HG03108 (cell line): ENCODE measurements around the gene RSPH6A.
A peak's percentile ranks its signal among the peaks of the same experiment; 100 is the strongest.

ENCODE experiments used
- ATAC-seq: cut with Tn5 transposase; IDR thresholded peaks from one replicate; pipeline ENCODE4 v1.9.1; 2021; ENCODE audit warnings: moderate library complexity; ENCODE audit not compliant: unreplicated experiment

Gene RSPH6A

DNA sequence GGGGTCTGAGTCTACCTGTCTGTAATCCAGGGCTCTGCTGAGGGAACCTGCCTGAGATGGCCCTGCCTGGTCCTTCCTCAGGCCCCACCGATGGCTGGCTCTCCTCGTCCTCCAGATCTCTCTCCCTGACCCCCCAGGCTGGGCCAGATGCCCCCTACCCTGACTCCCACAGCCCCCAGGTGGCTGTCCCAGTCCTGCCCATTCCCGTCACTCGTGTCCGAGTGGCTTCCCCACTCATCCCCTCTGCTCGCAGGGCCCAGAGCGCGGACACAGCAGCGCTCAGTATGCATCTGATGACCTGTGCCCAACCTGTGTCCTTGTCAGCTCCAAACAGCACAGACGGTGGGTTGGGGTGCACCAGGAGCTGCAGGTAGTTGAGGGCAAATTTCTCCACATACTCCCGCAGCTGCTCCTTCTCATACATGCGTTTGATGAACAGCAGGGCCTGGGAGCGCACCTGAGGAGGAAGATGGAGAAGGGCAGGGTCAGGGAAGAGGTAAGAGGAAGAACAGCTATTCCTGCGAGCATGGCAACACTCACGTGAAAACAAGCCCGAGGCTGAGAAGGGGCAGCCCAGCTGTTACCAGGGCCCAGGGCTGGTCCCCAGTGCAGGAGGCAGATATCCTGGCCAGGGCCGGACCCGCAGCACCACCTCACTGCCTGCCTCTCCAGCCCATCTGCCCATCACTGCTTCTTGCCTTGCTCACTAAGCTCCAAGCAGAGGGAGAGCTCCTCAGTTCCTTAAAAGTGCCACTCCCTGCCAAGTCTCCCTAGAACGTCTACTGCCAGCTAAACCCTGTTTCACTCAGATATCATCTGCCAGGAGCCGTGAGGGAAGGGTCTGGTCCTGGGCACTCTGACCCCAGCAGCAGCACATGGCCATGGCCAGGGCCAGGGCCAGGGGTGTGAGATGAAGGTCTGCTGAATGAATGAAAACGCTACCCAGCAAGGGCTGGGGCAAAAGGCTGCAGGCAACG is 11.1 kb upstream of the RSPH6A start:
- no peak for ATAC-seq

DNA sequence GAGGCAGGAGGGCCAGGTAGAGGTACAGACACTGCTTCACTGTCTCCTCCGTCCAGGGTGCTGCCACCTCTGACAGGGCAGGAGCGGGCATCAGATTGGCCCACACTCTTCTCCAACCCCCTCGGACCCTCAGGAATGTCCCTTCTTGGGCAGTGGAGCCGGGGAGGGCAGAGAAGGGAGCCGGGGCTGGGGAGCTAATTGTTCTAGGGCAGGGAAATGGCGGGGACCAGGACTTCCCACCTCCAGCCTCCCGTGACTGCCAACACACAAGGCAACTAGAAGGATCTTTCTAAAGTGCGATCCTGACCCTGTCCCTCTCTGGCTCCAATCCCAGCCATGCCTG is 10.1 kb upstream of the RSPH6A start:
- no peak for ATAC-seq

DNA sequence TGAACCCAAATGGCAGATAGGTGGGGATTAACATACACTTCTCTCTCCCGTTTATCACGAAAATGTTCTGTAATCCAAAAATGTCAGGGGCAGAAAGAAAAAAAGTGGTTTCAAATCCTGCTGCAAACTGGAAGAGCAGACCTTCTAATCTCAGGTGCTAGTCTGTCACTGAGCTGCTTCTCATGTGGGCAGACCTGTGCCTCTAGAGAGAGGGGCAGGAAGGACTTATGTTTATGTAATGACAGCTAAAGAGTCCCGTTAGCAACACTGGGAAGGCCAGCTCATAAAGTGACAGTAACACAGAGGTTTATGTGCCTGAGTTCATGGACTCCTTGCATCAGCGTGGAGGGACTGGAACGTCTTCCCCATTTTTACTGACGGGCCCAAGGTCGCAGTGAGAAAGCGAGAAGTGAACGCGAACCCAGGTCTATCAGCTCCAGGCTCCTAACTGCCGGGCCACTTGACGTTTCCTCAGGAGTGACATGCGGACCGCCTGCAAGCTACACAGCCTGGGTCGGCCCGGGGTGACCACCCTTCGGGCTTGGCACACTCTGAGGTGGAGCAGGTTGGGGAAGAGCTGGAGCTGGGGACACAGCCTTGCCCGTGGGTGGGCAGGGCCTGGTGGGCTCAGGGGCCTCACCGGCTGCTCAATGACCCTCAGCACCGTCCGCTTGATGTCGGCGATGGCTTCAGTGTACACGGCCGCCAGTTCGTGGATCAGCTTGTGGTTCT is 9.6 kb upstream of the RSPH6A start:
- no peak for ATAC-seq

DNA sequence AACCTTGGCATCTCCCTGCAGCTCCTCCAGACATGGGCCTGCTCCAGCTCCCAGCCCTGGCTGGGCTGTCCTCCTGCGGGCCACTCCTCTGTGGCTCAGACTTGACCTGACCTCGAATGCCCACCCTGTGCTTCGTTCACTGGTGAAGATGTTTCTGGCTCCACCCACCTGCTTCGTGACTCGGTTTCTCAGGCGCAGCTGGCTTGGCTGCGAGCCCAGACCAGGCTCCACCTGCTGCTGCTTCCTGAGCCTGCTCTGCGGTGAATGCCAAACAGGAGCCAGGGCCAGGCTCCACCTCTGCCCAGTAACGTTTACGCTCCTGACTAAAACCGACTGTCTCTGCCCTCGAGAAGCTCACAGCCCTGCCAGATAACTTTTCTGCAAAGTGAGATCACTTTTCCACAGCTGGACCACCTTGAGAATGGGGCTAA is 8.9 kb upstream of the RSPH6A start:
- no peak for ATAC-seq

DNA sequence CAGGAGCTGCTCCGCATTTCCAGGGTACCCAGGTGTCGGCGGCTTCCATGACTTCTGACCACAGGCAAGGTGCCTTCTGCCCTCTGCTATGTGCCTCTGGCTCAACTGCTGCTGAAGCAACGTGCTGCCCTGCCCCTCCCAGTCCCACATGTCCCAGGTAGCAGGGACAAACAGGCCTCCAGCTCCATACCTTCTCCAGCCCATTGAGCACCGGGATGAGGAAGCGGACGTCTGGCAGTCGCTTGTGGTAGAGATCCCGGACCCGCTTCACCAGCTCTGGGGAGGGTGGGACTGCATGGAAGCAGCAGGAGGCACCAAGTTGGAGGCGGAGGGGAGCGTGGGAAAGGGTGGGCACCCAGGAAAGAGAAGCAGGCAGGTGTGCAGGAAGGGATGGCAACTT is 8.1 kb upstream of the RSPH6A start:
- ATAC-seq, result no peak

DNA sequence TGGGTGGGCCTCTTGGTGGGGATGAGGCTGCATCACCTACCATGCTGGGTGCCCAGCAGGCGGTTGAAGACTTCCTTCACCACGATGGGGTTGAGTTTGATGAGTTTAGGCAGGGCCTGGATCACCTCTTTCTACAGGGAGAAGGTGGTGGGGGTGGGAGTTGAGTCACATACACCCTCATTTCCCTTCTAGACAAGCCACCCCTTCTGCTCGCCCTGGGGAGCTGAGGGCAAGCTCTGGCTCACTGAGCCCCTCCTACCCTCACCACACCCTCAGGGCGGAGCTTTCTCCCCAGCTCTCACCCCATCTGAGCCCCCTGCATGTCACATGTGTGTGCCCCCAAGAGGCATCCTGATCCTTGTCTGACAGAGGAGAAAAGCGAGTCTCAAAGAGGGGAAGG is 7.6 kb upstream of the RSPH6A start:
- no peak for ATAC-seq

DNA sequence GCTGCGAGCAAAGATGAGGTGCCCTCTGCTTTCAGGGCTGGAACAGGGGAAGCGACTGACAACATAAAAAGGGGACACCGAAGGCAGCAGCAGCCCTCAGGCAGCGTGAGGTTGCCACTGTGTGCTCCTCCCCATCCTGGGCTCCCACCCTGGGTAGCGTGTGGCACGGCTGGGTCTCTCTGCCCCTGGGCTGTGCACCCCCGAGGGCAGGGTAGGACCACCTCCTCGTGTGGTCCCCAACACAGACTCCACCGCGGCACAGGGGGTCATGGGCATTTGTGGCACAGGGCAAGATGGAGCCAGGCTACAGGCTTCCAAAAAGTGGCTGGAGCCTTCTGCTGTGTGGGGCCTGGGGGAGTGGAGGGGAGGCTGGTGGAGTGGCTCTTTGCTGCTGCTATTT is 6.5 kb upstream of the RSPH6A start:
- no peak for ATAC-seq

DNA sequence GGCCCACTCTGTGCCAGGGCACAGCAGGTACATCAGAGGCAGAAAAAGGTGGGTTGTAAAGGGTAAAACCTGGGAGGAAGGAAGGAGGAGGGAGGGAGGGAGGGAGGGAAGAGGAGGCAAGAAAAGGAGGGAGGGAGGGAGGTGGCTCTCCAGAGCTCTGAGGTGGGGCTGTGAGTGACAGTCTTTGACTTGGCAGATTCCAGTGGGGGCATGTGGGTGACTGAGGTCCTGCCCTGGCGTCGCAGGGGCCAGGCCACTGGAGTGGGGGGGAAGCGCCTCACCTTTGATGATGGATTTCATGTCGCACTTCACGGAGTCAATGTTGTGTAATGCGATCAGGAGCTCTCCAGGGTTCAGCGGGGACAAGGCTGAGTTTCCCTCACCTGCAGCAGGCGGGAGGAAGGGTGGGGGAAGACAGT is 6.0 kb upstream of the RSPH6A start:
- no peak for ATAC-seq

DNA sequence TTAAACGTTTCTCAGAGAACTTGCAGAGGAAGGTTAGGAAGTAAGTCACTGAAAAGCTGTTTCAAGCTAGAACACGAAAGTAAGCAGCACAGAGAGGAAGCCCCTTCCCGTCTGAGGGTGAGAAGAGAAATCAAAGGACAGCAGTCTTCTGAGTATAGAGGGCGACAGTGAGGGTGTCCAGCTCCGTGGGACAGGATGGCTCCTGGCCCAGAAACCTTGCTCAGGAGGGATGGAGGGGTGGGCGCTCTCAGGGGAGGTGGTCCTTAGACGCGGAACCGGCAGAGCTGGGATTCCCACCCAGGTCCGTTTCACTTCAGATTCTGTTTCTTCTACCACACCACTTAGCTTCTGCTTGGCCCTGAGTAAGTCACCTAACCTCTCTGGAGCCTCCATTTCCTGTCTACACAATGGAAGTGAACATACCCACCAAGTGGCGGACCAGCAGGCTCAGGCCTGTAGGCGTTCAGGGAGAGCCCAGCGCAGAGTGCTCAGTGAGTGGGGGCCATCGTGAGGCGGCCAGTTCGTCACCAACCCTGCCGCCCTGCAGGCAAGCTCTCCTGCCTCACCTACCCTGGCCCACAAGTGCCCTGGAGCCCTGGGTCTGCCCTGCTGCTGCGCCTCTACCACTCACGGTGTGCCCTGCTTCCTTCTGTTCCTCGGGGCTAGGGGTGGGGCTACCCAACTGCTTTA is 5.5 kb upstream of the RSPH6A start:
- ATAC-seq, result no peak

DNA sequence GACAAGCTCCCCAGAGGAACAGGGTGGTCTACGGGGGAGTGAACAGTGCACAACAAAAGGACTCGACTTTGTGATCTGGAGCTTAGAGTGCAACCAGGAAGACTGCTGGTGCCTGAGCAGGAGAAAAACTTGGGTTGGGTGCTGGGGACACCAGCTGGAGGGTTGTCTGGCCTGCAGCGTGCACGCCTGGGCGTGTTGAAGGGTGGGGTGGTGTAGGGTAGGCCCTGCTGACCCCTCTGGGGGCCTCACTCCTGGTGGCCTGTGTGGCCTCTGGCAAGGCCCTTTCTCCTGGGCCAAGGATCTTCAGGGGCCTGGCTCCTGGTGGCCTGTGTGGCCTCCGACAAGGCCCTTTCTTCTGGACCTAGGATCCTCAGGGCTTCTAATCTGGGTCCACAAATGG is 4.7 kb upstream of the RSPH6A start:
- no peak for ATAC-seq

DNA sequence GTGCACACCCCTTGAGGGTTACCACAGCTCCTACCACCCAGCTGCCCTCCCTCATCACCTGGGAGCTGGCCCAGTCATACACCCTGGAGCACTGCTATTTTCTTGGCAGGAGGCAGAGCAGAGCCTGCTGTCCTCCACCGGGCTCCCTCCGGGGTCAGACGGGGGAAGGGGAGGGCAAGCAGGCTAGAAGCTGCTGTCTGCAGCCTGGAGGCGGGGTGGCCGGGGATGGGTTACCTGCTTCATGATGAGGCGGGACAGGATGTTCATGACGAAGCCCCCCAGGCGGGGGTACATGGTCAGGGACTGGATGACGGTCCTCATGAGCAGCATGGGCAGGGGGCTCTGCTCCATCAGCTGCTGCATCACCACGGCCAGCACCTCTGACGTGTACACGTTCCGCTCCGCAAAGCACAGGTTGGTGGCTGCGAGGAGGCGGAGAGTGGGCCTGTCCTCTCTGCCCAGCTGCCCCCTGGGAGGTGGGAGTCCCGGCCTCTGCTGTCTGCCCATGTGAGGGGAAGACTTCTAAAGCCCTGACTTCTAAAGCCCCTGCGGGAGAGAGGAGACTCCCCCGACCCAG is 2.7 kb upstream of the RSPH6A start:
- ATAC-seq, result no peak

DNA sequence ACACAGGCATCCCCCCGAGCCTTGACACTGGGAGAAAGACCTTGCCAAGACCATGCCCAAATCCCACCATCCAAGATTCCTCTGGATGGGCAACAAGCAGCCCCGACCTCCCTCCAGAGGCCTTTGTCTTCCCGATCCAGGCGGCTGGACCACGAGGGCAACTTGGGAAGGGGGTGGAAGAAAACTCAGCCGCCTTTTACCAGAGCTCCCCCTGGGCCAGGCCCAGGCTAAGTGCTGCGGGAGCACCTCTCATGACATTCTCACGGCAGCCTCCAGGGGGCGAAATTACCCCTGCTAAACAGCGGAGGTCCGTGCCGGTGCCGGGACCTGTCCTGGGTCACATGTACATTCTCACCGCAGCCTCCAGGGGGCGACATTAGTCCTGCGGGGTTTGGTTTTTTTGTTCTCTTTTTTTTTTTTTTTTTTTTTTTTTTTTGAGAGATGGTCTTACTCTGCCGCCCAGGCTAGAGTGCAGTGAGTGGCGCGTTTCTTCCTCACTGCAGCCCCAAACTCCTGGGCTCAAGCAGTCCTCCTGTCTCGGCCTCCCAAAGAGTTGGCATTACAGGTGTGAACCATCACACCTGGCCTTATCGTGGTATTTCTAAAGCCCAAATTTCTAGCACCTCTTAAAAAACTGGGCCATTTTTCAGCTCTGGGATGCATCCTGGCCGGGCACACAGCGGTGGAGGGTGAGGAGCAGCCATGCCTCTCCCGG is 2.1 kb upstream of the RSPH6A start:
- peak; percentile 85 for ATAC-seq

DNA sequence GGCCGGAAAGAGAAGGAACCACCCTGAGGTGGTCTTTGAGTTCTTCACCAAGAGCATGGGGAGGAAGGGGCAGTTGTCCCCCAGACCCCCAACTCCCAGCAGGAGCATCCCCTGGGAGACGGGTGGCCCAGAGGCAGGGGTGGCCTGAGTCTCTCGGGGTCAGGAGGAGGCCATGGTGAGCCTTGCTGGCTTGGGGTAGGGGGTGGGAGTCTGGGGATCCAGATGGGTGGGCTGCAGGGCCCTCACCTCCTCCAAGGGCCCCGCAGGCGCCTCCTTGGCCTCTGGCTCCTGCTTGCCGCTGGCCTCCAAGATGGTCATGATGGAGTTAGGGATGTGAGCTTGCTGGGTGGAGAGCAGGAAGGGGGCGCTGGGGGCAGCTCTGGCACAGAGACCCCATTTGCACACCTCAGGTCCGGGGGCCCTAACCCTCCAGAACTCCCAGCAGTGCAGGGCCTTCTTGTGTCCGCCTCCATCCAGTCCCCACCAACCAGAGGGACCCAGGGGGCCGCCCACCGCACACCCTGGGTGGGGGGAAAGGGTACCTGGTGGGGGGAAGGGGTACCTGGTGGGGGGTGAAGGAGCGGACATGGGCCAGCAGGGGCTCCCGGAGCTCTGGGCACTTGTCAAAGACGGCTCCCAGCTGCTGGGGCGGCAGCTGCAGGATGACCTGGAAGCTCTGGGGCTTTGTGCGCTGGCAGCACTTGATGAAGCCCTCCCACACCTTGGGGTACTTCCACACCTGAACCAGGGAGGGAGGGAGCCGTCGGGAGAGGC is 1.3 kb upstream of the RSPH6A start:
- no peak for ATAC-seq

DNA sequence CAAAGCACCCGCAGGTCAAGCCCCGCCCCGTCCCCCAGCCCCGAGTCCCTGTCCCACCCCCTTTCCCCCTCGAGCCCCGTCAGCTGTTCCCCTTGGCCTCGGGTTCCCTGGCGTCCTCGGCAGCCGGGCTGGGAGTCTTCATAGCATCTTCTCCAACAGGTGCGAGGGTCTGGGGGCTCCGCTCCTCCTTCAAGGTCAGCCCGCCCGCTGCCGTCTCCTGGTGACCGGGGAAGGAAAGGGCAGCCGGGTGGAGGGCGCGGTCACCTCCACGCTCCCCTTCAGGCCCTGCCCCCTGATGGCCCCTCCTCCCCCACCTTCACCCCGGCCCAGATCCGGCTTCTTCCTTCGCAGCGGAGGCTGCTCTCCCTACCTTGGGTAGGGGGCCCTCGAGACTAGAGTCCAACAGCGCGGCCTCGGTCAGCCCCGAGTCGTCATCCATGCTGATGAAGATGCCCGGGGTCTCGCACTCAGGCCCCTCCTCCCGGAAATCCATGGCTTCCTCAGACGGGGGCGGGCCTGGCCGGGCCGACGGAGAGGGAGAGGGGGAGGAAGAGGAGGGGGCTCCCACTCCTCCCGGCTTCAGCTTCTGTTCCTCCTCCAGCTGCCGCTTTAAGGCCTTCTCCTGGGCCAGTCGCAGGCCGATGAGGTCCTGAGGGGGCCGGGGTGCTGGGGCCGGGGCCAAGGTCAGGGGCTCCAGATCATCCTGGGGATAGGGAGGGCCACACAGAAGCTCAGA is 541 bp upstream of the RSPH6A start:
- no peak for ATAC-seq

DNA sequence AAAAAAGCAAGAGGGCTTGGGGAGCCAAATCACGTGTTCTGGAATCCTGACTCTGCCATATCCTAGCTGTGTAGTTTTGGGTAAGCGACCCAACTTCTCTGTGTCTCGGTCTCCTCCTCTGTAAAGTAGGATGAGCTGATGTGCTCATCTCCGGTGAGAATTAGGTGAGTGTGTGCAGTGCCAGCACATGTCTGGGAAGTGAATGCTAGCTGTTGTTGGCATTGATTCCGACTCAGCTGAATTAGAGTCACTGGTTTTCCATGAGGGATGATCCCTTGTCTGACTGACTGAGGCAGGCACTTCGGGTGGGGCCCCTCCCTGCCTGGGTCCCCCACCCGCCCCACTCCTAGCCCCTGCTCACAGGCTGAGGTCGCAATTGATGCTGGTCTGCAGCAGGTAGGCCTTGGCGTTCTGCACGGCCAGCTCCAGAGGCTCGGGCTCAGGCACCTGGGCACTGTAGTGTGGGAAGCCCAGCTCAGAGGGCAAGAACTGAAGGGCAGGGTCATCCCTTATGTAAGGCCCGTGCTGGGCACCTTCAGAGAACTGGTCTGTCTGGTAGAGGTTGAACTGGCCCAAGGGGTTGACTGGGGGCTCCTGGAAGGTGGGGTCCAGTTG is 835 bp downstream of the RSPH6A start:
- ATAC-seq, result no peak

DNA sequence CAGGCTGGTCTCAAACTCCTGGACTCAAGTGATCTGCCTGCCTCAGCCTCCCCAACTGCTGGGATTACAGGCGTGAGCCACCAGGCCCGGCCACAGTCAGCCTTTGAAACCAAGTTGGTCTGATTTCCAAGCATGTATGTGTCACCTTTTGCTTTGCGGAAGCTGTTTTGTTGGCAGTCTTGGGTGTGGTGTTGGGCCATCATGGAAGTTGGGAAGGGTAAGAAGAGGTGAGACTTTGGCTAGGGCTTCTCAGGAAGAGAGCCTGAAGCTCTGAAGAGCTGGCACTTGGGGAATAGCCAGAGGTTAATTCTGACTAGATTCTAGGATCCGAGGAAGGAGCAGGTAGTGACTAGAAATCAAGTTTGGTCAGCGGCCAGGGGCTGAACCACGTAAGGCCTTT is 2.8 kb downstream of the RSPH6A start:
- ATAC-seq, result no peak

DNA sequence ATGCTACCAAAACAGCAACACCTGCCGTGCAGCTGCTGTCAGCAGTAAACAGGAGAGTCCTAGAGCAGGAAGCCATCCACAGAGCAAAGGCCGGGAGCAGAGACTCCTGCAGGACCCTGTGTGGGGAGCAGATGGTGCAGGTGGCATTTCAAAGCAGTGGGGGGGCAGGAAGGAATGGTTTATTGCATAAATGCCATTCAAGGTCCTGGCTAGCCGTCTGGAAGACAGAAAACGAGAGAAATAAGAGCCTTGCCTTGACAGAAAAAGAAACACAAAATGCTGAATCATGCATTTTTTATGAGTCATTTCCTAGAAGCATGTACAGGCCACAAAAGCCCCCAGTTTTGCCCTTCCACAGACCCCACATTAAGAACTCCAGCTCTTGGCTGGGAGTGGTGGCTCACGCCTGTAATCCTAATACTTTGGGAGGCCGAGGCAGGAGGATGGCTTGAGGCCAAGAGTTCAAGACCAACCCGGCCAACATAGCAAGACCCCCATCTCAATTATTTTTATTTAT is 5.4 kb downstream of the RSPH6A start:
- ATAC-seq, result no peak

DNA sequence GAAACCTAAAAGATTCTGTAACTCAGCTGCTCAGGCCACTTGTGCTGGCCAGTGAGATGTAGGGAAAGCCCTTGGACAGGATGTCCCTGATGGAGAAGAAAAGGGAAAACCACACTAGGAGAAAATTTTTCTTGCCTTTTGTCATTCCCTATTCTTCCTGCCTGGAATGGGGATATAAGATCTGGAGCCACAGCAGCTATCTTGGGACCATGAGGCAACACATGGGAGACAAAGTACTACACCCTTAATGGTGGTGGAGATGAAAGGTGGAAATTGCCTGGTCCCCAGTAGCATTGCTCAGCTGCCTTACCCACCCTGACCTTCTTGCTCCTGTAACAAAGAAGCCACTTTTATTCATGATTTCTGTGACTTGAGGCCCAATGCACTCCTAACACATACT is 9.4 kb downstream of the RSPH6A start:
- no peak for ATAC-seq

DNA sequence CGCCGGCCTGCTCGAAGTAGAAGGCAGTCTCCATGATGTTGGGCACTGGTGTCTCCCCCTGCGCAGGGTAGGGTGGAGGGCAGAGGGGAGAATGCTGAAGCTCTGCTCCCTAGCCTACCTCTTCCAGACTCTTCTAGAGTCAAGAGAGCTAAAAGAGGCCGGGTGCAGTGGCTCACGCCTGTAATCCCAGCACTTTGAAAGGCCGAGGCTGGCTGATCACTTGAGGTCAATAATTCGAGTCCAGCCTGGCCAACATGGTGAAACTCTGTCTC is 10.2 kb downstream of the RSPH6A start:
- no peak for ATAC-seq
